Measurements from ENCODE around the gene ANHX.

ANHX gene

DNA sequence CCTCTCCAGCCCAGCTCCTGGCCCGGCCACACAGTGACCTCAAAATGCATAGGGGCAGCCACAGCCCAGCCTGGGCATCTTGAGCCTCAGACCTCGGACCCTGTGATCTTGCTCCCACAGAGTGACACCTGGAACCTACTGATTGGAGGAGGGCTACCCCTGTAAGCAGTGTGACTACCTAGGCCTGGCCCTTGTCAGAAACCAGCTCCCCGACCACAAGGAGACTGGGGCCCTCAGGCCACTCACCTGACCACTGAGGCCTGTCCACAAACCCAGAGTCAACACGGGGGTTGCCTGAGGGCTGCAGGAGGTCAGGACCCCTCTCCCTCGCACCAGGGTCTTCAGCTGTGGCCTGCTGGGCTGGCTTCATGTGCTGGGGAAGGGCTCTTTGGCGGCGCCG is 9.0 kb downstream of the ANHX start:
- H3K27me3 ChIP-seq (ENCODE audit: insufficient read depth, low read depth), result no peaks in the 10 kb centered on the region
- H4K20me1 ChIP-seq (ENCODE audit: insufficient read depth), result no peaks in the 10 kb centered on the region
- no peaks in the 10 kb centered on the region for H3K79me2 ChIP-seq (ENCODE audit: insufficient read depth, low read depth)
- no peak overlapping the region for H2AFZ ChIP-seq (ENCODE audit: low read depth)
- no peak overlapping the region for H3K4me2 ChIP-seq
- H3K27ac ChIP-seq, result no peak overlapping the region
- H3K4me3 ChIP-seq (IDR thresholded peaks at IDR 0.05; ENCODE audit: insufficient read depth, low read depth, low read length), result no peak overlapping the region
- no peaks in the 10 kb centered on the region for H3K36me3 ChIP-seq (ENCODE audit: insufficient read depth)
- TF ChIP-seq, protein P1, sequence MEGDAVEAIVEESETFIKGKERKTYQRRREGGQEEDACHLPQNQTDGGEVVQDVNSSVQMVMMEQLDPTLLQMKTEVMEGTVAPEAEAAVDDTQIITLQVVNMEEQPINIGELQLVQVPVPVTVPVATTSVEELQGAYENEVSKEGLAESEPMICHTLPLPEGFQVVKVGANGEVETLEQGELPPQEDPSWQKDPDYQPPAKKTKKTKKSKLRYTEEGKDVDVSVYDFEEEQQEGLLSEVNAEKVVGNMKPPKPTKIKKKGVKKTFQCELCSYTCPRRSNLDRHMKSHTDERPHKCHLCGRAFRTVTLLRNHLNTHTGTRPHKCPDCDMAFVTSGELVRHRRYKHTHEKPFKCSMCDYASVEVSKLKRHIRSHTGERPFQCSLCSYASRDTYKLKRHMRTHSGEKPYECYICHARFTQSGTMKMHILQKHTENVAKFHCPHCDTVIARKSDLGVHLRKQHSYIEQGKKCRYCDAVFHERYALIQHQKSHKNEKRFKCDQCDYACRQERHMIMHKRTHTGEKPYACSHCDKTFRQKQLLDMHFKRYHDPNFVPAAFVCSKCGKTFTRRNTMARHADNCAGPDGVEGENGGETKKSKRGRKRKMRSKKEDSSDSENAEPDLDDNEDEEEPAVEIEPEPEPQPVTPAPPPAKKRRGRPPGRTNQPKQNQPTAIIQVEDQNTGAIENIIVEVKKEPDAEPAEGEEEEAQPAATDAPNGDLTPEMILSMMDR (conservative IDR thresholded peaks at IDR 0.05; ENCODE audit: low read depth, low read length), result no peak
- H3K4me1 ChIP-seq (ENCODE audit: low read depth, poor library complexity, severe bottlenecking), result no peaks in the 10 kb centered on the region
- no peak overlapping the region for H3K9ac ChIP-seq

DNA sequence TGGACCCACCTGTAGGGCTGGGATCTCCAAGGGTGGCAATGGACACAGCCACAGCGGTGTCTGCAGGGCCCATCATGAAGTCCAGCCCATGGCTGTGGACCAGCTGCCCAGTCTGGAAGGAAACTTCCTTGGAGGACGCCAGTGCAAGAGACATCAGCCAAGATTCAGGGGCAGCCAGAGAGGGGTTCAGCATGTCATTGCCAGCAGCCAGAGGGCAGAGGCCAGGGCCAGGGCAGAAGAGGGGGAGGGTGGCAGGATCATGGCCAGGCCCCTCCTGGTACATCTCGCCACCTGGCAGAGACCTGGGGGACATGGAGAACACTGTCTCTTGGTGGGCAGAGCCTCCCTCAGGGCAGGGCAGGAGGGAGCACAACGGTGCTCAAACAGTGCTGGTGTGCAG is 10.2 kb downstream of the ANHX start:
- Histone ChIP-seq H3K9ac (no peak overlapping the region), H3K4me3 (IDR thresholded peaks at IDR 0.05; ENCODE audit: insufficient read depth, low read depth, low read length) (no peak overlapping the region), H3K79me2 (ENCODE audit: insufficient read depth, low read depth) (no peaks in the 10 kb centered on the region), H3K4me1 (ENCODE audit: low read depth, poor library complexity, severe bottlenecking) (no peaks in the 10 kb centered on the region), H4K20me1 (ENCODE audit: insufficient read depth) (no peaks in the 10 kb centered on the region), H3K4me2 (no peak overlapping the region), H3K27me3 (ENCODE audit: insufficient read depth, low read depth) (no peaks in the 10 kb centered on the region), H3K36me3 (ENCODE audit: insufficient read depth) (no peaks in the 10 kb centered on the region), H2AFZ (ENCODE audit: low read depth) (no peak overlapping the region), H3K27ac (no peak overlapping the region)
- TF ChIP-seq, protein P1 (conservative IDR thresholded peaks at IDR 0.05; ENCODE audit: low read depth, low read length), result no peak

DNA sequence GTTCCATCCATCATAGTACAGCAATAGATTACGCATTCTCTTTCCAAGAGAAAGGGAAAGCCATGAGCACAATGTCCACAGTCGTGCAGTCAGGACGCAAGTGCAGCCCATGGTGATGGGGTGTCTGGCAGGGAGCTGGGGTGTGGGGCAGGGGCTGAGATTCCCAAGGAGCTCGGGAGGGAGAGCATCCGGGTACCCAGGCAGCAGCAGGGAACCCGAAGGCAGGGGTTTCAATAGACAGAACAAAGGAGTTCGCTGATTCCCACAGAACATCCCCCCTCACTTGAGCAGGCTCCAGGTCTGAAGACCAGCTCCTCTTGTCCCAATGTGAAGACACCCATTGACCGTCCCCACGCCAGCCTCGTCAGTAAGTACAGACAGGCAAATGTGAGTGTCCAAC is 13.5 kb downstream of the ANHX start:
- Histone ChIP-seq H3K36me3 (ENCODE audit: insufficient read depth) (no peaks in the 10 kb centered on the region), H3K27ac (no peak overlapping the region), H3K4me2 (no peak overlapping the region), H3K4me3 (IDR thresholded peaks at IDR 0.05; ENCODE audit: insufficient read depth, low read depth, low read length) (no peak overlapping the region), H2AFZ (ENCODE audit: low read depth) (no peak overlapping the region), H3K27me3 (ENCODE audit: insufficient read depth, low read depth) (no peaks in the 10 kb centered on the region), H3K4me1 (ENCODE audit: low read depth, poor library complexity, severe bottlenecking) (no peaks in the 10 kb centered on the region), H4K20me1 (ENCODE audit: insufficient read depth) (no peaks in the 10 kb centered on the region), H3K79me2 (ENCODE audit: insufficient read depth, low read depth) (no peaks in the 10 kb centered on the region), H3K9ac (no peak overlapping the region)
- TF ChIP-seq, protein P1 (conservative IDR thresholded peaks at IDR 0.05; ENCODE audit: low read depth, low read length), result no peak

DNA sequence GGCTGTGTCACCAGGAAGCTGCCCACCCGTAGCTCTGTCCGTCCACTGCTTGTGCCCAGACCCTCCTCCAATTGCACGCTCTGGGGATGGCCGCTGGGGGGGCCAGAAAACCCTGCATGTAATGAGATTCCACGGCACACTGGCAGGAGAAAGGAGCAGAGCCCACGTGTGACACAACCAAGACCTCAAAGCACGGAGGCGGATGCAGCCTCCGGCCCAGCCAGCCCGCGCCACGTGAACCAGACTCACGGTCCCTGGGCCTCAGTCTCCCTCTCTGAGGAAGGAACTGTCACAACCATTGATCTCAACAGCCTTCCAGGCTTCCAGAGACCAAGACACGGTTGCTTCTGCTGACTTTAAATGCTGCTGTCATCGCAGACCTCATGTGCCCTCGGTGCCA is 14.4 kb downstream of the ANHX start:
- no peaks in the 10 kb centered on the region for H3K36me3 ChIP-seq (ENCODE audit: insufficient read depth)
- no peaks in the 10 kb centered on the region for H3K79me2 ChIP-seq (ENCODE audit: insufficient read depth, low read depth)
- no peak overlapping the region for H2AFZ ChIP-seq (ENCODE audit: low read depth)
- H3K4me1 ChIP-seq (ENCODE audit: low read depth, poor library complexity, severe bottlenecking), result no peaks in the 10 kb centered on the region
- H3K27me3 ChIP-seq (ENCODE audit: insufficient read depth, low read depth), result no peaks in the 10 kb centered on the region
- H3K4me2 ChIP-seq, result no peak overlapping the region
- no peak overlapping the region for H3K9ac ChIP-seq
- TF ChIP-seq, protein P1 (conservative IDR thresholded peaks at IDR 0.05; ENCODE audit: low read depth, low read length), result no peak
- H3K4me3 ChIP-seq (IDR thresholded peaks at IDR 0.05; ENCODE audit: insufficient read depth, low read depth, low read length), result no peak overlapping the region
- H3K27ac ChIP-seq, result no peak overlapping the region
- H4K20me1 ChIP-seq (ENCODE audit: insufficient read depth), result no peaks in the 10 kb centered on the region

DNA sequence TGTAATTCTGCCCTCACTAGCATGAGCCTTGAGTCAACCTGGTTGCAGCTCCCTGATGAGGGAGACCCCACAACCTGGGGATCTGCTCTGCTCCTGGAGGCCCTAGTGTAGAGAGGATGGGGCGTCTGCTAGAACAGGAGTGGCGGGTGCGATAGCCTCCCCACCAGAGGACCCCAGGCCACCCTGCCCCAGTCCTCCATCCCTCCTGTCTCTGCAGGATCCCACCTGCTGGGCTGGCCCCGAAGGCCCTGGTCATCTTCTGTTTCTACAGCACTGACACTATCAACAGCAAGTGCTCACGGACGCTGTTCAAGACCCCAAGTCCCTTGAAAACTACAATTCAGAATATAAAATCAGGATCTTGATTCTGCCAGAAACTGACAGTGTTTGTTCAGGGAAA is 15.2 kb downstream of the ANHX start:
- H4K20me1 ChIP-seq (ENCODE audit: insufficient read depth), result no peaks in the 10 kb centered on the region
- H3K79me2 ChIP-seq (ENCODE audit: insufficient read depth, low read depth), result no peaks in the 10 kb centered on the region
- H3K9ac ChIP-seq, result no peak overlapping the region
- no peak overlapping the region for H3K27ac ChIP-seq
- H3K36me3 ChIP-seq (ENCODE audit: insufficient read depth), result no peaks in the 10 kb centered on the region
- no peak overlapping the region for H2AFZ ChIP-seq (ENCODE audit: low read depth)
- H3K27me3 ChIP-seq (ENCODE audit: insufficient read depth, low read depth), result no peaks in the 10 kb centered on the region
- TF ChIP-seq, protein P1 (conservative IDR thresholded peaks at IDR 0.05; ENCODE audit: low read depth, low read length), result no peak
- H3K4me1 ChIP-seq (ENCODE audit: low read depth, poor library complexity, severe bottlenecking), result no peaks in the 10 kb centered on the region
- no peak overlapping the region for H3K4me2 ChIP-seq
- no peak overlapping the region for H3K4me3 ChIP-seq (IDR thresholded peaks at IDR 0.05; ENCODE audit: insufficient read depth, low read depth, low read length)
